OCI-M2 (cell line): ENCODE data around the gene PELI3.
"Not testable (repeated sequence)": the region's sequence is repeated elsewhere in the genome, so short reads cannot be mapped to it uniquely, and the experiment has no call there.

Experiments
- DNase-seq: peaks from one replicate; lab custom pipeline; 2025; ENCODE audit not compliant: unreplicated experiment; lab: John Stamatoyannopoulos, UW

Gene PELI3, protein sequence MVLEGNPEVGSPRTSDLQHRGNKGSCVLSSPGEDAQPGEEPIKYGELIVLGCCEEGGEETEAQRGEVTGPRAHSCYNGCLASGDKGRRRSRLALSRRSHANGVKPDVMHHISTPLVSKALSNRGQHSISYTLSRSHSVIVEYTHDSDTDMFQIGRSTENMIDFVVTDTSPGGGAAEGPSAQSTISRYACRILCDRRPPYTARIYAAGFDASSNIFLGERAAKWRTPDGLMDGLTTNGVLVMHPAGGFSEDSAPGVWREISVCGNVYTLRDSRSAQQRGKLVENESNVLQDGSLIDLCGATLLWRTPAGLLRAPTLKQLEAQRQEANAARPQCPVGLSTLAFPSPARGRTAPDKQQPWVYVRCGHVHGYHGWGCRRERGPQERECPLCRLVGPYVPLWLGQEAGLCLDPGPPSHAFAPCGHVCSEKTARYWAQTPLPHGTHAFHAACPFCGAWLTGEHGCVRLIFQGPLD

DNA sequence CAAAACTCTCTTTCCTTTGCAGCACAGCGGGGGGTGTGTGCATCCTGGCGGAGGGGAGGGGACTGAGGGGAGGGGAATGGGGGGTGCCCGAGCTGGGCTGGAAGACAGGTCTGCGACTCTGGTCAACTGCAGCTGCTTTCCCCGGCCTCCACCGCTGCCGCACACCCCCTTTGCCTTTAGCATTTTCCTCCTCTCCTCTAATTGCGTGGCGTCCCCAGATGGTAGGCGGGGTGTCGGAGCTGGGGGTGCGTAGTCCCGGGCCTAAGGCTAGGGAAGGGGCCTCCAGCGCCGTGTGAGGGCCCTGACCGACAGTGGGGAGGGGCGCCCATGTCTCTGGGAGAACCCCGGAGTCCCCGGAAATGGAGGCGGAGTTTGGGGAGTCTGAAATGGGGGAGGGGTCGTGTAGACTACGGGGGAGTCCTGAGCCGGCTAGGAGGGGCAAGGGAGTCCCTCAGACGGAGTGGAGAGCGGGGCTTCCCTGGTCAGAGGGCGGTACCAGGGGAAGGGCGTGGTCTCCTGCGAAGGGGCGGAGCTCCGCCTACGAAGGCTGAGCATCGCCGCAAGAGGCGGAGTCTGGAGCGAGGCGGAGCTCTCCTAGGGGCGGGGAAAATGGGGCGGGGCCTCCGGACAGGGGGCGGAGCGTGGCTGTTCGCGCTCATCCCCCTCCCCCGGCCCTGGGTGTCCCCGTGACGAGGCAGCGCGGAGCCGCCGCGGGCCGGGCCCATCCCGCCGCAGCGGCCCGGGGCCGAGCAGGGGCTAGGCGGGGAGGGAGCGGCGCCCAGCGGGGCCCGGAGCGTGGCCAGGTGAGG, at the start of gene PELI3:
Gene PELI3, plus strand, starts transcription at position 681 of the 809 bp plus-strand sequence. CDS start 1,224 bp downstream, outside the sequence.
- peak; percentile 65 for DNase-seq

DNA sequence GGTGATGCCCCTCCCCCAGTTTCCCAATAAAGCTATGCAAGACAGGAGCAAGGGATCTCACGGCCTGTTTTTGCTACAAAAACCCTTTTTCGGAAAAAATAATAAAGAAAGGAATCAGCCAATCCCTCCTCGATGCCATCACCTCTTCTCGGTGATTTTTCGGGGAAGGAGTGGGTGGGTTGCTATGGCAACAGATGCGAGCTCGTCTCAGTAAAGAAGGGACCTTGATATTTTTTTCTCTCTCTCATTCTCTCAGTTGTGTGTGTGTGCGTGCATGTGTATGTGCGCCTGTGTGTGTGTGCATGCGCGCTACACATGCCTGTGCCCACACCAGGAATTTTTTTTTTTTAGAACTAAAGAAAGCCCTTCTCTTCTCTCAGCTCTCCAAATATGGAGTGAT, 49.7 kb upstream of the PELI3 start:
- no peak for DNase-seq

DNA sequence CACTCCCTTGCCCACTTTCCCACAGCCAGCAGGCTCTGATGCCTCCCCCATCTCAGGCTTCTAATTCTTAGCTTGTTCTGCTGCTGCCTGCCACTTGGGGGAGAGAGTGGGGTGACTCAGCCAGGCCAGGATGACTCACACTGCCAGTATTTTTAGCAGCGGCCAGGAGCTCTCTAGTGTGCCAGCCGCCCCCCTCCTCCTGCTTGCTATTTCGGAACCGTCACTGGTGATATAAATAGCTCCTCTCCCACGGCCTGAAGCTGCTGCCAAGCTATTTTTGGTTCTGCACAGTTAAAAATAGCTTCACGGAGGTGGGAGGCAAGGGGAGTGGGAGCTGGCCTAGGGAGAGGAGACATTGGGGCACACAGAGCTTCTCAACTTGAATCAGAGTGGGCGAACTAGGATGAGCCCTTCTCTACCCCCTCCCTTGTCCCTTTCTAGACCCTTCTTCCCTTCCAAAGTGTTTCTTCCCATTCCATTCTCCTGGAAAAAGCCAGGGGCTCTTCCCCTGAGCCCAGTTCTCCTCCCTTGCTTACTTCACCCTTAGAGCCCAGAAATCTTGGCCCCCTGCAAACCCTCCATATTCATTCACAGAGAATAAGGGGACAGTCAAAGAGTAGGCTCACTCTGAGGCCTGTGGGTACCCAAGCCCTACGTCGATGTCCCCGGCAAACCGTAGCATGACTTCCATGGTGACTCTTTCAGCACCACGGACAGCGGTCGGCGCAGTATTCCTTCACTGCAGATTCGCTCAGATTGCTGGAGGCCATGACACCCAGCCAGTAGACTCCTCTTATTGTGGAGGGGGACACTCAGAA, 48.3 kb upstream of the PELI3 start:
- DNase-seq, result no peak

DNA sequence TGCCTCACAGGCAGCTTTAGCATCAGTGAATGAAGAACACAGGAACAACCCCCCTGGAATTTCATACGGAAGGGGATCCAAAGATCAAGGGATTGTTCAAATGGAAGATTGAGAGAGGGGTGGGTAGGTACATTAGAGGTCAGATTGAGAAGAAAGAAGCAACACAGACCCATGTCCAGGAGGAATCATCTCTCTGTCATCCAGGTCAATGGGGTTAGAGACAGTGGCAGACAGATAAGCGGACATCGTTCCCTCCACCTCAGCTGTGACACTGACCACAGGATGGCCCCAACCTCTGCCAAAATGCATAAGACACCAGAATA, 47.8 kb upstream of the PELI3 start:
- DNase-seq, result no peak

DNA sequence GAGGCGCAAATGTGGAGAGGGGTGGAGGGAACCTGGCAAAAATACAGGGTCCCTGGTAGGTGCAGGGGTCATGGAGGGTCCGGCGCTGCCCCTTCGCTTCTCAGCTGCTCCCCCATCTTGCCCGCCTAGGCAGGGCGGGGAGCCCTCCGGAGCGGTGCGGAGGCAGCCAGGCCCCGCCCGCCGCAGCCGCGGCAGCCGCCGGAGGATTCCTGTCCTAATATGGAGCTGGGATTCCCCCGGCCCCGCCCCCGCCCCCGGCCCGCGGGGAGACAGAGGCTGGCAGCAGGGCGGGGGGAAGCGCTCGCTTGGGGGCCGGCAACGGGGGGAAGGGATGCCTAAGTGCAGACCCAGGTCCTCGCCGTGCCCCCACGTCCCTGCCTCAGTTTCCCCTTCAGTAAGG, 46.9 kb upstream of the PELI3 start:
- no peak for DNase-seq

DNA sequence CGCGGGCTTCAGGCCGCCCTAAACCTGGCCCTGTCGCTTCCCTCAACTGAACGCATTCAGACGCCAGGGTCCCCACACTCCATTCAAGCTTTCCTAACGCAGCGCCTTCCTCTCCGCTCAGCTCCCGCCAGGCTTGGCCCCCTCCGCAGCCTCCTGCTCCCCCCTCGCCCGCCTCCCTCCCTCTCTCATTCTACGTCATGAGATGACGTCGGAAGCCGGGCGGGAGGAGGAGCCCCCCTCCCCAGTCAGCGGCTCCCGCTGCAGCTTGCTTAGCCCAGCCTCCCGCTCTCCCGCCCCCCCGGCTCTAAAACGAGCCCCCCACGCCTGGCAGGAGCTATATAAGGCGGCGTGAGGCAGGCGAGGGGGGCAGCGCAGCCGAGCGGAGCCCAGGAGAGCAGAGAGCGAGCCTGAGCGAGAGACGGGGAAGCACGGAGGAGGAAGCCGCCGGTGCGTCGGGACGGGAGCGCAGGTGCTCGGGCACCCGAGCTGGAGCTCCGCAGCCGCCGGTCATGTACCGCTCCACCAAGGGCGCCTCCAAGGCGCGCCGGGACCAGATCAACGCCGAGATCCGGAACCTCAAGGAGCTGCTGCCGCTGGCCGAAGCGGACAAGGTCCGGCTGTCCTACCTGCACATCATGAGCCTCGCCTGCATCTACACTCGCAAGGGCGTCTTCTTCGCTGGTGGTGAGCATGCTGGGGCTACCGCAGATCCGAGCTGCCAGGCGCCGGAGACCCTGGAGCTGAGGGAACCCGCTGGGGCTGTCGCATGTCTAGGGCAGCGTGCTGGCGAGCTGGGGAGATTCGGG, 45.8 kb upstream of the PELI3 start, which contains the start of gene NPAS4:
Gene NPAS4, plus strand, starts transcription at position 365 of the 806 bp plus-strand sequence. Its CDS starts 145 bp downstream, at position 510.
- no peak for DNase-seq

DNA sequence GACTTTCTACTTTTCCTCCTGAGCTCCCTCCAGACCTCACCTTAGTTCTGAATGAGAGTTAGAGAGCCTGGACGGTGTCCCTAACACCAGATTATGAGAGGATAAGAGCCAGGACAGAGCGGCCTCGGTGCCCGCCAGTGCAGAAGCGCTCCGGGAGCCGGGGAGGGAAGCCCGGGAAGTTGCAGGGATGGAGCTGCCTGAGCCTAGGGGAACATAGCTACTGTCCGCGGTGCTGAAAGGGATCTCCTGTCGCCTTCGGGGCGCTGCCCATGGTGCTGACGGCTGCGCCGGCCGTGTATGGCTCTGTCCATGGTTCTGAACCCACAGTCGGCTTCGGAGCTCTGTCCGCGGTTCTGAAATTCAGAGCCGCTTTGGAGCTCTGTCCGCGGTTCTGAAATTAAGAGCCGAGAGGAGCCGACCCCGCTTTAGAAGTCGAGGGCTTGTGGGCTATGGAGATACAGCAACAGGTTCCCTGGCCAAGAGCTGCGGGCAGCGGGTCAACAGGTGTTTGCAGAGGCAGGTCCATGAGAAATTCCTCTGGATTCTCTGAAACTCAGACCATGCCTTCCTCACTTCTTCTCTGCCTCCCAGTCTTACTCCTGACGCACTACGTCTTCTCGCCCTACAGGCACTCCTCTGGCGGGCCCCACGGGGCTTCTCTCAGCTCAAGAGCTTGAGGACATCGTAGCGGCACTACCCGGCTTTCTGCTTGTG, 45.1 kb upstream of the PELI3 start:
- DNase-seq, result no peak

DNA sequence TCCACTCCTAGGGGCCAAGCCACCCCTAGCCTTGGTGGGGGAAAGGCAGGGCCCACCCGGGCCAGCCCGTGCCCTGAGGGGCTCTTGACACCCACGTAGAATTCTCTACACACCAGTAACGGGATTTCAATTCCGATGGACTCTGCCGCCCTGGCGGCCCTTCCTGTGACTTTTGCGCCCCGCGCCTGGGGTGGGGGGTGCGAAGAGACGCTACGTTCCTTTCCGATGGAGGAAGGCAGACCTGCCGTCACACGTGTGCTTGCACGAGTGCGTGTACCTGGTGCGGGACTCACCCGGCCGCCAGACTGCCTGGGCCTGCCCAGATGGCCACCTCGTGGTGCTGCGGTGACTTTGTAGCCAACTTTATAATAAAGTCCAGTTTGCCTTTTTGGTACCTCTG, 40.4 kb upstream of the PELI3 start:
- no peak for DNase-seq

DNA sequence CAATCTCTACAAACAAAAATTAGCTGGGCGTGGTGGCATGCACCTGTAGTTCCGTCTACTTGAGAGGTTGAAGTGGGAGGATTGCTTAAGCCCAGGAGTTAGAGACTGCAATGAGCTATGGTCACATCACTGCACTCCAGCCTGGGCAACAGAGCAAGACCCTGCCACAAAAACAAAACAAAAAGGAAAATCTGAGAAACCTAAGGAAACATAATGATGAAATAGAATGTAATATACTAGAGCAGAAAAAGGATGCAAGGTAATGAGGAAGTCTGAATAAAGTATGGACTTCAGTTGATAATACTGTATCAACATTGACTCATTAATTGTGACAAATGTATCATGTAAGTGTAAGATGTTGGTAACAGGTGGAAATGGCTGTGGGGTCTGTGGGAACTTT, 37.8 kb upstream of the PELI3 start:
- DNase-seq, result no peak

DNA sequence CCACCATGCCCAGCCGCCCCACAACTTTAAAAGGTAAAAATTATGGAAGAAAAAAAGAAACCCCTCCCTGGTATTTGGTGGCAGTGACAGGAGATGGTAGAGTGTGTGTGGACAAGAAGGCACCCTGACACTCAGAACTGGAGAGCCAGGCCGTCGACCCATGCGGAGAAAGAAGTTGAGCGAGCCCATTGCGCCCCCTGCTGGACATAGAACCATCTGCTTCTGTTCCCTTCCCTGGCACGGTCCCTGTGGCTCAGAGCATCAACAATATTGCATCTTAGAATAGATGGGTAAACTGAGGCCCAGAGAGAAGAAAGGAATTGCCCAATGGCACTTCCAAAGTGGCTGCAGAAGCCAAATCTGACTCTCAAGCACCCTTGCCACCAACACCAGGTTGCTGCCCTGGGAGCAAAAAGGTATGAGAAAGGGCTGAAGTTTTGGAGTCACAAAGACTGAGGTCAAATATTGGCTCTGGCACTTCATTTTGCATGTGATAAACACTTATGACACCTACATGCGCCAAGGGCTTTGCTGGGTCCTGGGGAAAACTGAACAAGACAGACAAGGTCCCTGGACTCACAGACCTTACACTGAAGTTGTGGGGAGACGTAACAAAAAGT, 36.6 kb upstream of the PELI3 start:
- DNase-seq, result no peak

DNA sequence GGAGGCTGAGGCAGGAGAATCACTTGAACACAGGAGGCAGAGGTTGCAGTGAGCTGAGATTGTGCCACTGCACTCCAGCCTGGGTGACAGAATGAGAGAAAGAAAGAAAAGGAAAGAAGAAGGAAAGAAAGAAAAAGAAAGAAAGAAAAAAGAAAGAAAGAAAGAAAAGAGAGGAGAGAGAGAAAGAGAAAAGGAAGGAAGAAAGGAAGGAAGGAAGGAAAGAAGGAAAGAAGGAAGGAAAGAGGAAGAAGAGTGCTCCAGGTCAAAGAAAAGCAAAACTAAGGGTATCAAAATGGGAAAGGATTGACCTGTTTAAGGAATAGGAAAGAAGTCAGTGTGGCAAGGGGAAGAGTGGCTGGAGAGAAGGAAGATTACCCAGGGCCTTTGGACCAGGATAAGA, 35.4 kb upstream of the PELI3 start:
- not testable (repeated sequence) for DNase-seq

DNA sequence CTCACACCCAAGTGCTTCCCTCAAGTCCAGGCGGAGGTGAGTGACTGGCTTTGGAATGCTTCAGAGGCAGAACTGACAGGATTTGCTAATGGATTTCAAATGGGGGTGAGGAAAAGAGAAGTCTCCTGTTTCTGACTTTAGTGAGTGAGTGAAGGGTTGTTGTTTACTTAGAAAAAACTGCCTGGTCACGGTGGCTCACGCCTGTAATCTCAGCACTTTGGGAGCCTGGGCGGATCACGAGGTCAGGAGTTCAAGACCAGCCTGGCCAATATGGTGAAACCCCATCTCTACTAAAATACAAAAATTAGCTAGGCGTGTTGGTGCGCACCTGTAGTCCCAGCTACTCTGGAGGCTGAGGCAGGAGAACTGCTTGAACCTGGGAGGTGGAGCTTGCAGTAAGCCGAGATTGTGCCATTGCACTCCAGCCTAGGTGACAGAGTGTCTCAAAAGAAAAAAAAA, 34.8 kb upstream of the PELI3 start:
- not testable (repeated sequence) for DNase-seq

DNA sequence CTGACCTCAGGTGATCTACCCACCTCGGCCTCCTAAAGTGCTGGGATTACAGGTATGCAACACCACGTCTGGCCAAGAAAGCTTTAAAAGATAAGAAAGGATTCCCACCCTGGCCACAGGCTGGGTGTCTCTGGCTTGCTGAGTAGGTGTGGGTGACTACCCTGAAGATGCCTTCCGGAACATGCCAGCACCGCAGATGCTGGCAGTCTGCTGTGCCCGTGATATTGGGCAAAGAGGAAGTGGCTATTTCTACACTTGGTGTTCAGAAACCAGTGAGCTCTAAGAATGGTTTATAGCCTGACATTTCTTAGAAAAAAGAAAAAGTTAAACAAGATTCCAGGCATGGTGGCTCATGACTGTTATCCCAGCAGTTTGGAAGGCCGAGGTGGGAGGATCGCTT, 34.1 kb upstream of the PELI3 start:
- DNase-seq, result no peak

DNA sequence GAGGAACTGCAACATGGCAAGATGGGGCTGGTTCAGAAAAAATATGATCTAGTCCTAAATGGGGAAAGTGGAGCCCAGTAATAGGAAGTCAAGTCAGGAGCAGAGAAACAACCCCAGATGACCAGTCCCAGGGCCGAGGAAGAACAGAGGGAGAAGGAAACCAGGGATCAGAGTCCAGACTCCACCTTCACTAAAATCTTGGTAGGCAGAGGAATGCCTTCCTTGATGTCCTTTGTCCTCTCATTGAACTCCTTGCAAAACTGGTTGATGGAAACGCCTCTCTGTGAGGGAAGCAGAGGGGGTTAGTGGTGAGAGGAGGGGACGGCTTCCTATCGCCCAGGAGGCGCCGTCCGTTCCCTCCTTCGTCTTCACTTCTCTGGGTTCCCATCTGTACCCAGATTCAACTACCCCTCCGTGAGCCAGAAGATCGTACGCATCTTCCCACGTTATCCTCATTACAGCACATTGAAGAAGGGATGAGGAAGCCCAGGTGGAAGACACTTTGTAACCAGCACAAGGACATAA, 28.7 kb upstream of the PELI3 start:
- DNase-seq, result no peak

DNA sequence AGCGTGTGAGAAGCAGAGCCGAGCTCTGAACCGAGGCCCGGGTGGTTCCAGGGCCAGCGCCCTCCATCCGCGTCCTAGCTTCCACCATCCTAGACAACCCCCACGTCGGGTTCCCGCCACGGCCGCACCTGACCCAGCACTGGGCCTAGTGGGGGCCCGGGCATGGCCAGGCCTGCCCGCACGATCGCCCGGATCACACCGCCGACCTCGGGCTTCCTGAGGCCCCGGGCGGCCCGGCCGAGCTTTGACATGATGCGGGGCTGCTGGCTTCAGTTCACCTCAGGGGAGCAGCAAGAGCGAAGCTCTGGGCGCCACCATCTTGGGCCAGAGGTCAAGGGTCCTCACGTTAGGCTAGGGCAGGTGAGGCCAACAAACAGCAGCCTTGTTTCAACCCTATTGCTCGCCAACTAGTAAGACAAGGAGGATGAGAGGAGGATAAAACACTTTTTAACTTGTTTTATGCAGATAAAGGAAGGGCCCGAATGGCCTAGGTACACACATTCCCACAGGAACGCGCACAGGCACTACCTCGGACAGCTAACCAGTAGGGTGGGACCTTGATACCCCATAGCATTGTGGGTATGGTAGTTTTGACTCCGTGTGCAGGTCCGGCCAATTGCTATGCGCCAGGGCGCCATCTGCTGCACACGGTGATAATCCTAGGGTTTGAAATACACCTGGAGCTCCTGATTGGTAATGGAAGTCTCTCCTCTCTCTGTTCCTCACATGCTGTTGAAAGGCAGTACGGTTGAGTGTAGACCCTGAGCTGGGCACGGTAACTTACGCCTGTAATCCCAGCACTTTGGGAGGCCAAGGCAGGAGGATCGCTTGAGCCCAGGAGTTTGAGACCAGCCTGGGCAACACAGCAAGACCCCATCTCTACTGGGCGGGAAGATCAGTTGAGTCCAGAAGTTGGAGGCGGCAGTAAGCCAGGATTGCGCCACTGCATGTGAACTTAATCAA, 27.9 kb upstream of the PELI3 start, which contains the start of gene MRPL11:
Gene MRPL11, minus strand, starts transcription at position 345 of the 963 bp plus-strand sequence. Its CDS starts 94 bp downstream, at position 251.
- peak; percentile 76 for DNase-seq

DNA sequence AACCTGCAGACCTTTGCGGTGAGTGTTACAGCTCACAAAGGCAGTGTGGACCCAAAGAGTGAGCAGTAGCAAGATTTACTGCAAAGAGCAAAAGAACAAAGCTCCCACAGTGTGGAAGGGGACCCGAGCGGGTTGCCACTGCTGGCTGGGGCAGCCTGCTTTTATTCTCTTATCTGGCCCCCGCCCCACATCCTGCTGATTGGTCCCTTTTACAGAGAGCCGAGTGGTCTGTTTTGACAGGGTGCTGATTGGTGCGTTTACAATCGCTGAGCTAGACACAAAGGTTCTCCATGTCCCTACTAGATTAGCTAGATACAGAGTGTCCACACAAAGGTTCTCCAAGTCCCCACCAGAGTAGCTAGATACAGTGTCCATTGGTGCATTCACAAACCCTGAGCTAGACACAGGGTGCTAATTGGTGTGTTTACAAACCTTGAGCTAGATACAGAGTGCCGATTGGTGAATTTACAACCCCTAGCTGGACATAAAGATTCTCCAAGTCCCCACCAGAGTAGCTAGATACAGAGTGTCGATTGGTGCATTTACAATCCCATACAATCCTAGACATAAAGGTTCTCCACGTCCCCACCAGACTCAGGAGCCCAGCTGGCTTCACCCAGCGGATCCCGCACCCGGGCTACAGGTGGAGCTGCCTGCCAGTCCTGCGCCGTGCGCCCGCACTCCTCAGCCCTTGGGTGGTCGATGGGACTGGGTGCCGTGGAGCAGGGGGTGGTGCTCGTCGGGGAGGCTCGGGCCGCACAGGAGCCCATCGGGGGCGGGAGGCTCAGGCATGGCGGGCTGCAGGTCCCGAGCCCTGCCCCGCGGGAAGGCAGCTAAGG, 26.4 kb upstream of the PELI3 start:
- not testable (repeated sequence) for DNase-seq

DNA sequence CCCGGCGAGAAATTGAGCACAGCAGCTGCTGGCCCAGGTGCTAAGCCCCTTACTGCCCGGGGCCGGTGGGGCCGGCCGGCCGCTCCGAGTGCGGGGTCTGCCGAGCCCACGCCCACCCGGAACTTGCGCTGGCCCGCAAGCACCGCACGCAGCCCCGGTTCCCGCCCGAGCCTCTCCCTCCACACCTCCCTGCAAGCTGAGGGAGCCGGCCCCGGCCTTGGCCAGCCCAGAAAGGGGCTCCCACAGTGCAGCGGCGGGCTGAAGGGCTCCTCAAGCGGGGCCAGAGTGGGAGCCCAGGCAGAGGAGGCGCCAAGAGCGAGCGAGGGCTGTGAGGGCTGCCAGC, 25.8 kb upstream of the PELI3 start:
- not testable (repeated sequence) for DNase-seq
